SU-DHL-6 (cell line): ENCODE data around the gene SCTR.

Experiments used
- H2AFZ ChIP-seq: fragments of 200-600 bp; sonication (generic); 2 replicates; pipeline ENCODE4 v1.6.1; 2014; ENCODE audit warnings: low read depth, mild to moderate bottlenecking, moderate library complexity, mixed read lengths, antibody characterized with exemption, low read length; ENCODE audit not compliant: severe bottlenecking
- H3F3A ChIP-seq: fragments of 200-600 bp; shearing (Covaris generic); 2 replicates; pipeline ENCODE4 v1.6.0; 2016; ENCODE audit warnings: antibody characterized with exemption, mild to moderate bottlenecking; ENCODE audit not compliant: insufficient read depth
- H3K27ac ChIP-seq: fragments of 200-600 bp; sonication (generic); 2 replicates; pipeline ENCODE4 v1.5.1; 2016; ENCODE audit warnings: low read depth, mild to moderate bottlenecking, low read length, moderate library complexity, mixed read lengths
- H3K27me3 ChIP-seq: fragments of 200-600 bp; sonication (generic), shearing (Covaris generic); 2 replicates; pipeline ENCODE4 v1.6.0; 2014; ENCODE audit warnings: mild to moderate bottlenecking, low read length
- H3K36me3 ChIP-seq: fragments of 200-600 bp; sonication (generic); 2 replicates; pipeline ENCODE4 v1.6.1; 2014; ENCODE audit warnings: mild to moderate bottlenecking, low read length, mixed read lengths
- H3K4me2 ChIP-seq: fragments of 300-600, 200-600 bp; shearing (Covaris generic), sonication (generic); 2 replicates; pipeline ENCODE4 v1.6.0; 2014; ENCODE audit warnings: low read length, low read depth, mild to moderate bottlenecking; ENCODE audit not compliant: poor library complexity, severe bottlenecking
- H3K4me3 ChIP-seq: fragments of 200-600 bp; sonication (generic); 2 replicates; pipeline ENCODE4 v1.5.1; 2014; ENCODE audit warnings: antibody characterized with exemption, low read length, mild to moderate bottlenecking, mixed read lengths; ENCODE audit not compliant: insufficient read depth, poor library complexity, severe bottlenecking
- H3K79me2 ChIP-seq: fragments of 200-600 bp; sonication (generic); 2 replicates; pipeline ENCODE4 v1.6.1; 2014; ENCODE audit warnings: mild to moderate bottlenecking, low read length, moderate library complexity; ENCODE audit not compliant: insufficient read depth
- H3K9ac ChIP-seq: fragments of 200-600 bp; sonication (generic); 2 replicates; pipeline ENCODE4 v1.7.0; 2014; ENCODE audit warnings: mild to moderate bottlenecking, low read length
- H3K9me2 ChIP-seq: fragments of 200-600 bp; sonication (generic); replicated peaks from 2 replicates; pipeline ENCODE4 v1.6.1; 2014; ENCODE audit warnings: low read length; ENCODE audit not compliant: insufficient read depth
- H3K9me3 ChIP-seq: fragments of 200-600 bp; sonication (generic); 2 replicates; pipeline ENCODE4 v1.6.1; 2014; ENCODE audit warnings: low read length, mixed read lengths; ENCODE audit not compliant: insufficient read depth
- H4K20me1 ChIP-seq: fragments of 200-600 bp; sonication (generic); 2 replicates; pipeline ENCODE4 v1.6.1; 2014; ENCODE audit warnings: low read depth, mild to moderate bottlenecking, antibody characterized with exemption, low read length, moderate library complexity, mixed read lengths
- CTCF ChIP-seq: fragments of 200-600 bp; sonication (generic); IDR thresholded peaks from one replicate; pipeline ENCODE4 v1.5.1; 2017; ENCODE audit warnings: antibody characterized with exemption, mild to moderate bottlenecking, low read length, moderate library complexity; ENCODE audit not compliant: insufficient read depth, poor library complexity, severe bottlenecking
- EZH2phosphoT487 ChIP-seq: fragments of 200-600 bp; sonication (generic), shearing (Covaris generic); conservative IDR thresholded peaks from 2 replicates; pipeline ENCODE4 v1.6.1; 2018; ENCODE audit warnings: mild to moderate bottlenecking, antibody characterized with exemption, low read length, moderate library complexity, mixed read lengths

Gene SCTR

GRCh38 chr2:119417908-119418307 is 106.4 kb downstream of the SCTR start:
- Histone ChIP-seq H2AFZ (no peak overlapping the region), H3K79me2 (no peaks in the 10 kb centered on the region), H4K20me1 (no peaks in the 10 kb centered on the region), H3K9me3 (peaks cover 12% of the 10 kb centered on the region; the same call in 1 of the 2 replicates), H3K27ac (no peak overlapping the region), H3F3A (no peaks in the 10 kb centered on the region), H3K4me2 (no peak overlapping the region), H3K36me3 (no peaks in the 10 kb centered on the region), H3K4me3 (no peak overlapping the region), H3K9me2 (no peaks in the 10 kb centered on the region), H3K9ac (no peak overlapping the region), H3K27me3 (no peaks in the 10 kb centered on the region)
- TF ChIP-seq EZH2phosphoT487 (no peak), CTCF (no peak)

- H4K20me1 ChIP-seq = no peaks in the 10 kb centered on the region
- H3K9me3 ChIP-seq = peaks cover 9% of the 10 kb centered on the region; the same call in 1 of the 2 replicates
- TF ChIP-seq EZH2phosphoT487 (no peak), CTCF (no peak)
- no peak overlapping the region for H3K4me3 ChIP-seq
- H3K79me2 ChIP-seq = no peaks in the 10 kb centered on the region
- no peaks in the 10 kb centered on the region for H3K36me3 ChIP-seq
- no peaks in the 10 kb centered on the region for H3K27me3 ChIP-seq
- no peaks in the 10 kb centered on the region for H3F3A ChIP-seq
- no peak overlapping the region for H3K27ac ChIP-seq
- H2AFZ ChIP-seq = no peak overlapping the region
- H3K4me2 ChIP-seq = no peak overlapping the region
- no peak overlapping the region for H3K9ac ChIP-seq
- H3K9me2 ChIP-seq = no peaks in the 10 kb centered on the region
Measured at GRCh38 chr2:119416299-119416923, 107.9 kb downstream of the SCTR start.

- H3K27me3 ChIP-seq = no peaks in the 10 kb centered on the region
- TF ChIP-seq CTCF (no peak), EZH2phosphoT487 (no peak)
- H4K20me1 ChIP-seq = no peaks in the 10 kb centered on the region
- H3K9ac ChIP-seq = no peak overlapping the region
- no peak overlapping the region for H2AFZ ChIP-seq
- no peak overlapping the region for H3K4me2 ChIP-seq
- H3F3A ChIP-seq = no peaks in the 10 kb centered on the region
- H3K79me2 ChIP-seq = no peaks in the 10 kb centered on the region
- H3K27ac ChIP-seq = no peak overlapping the region
- no peaks in the 10 kb centered on the region for H3K36me3 ChIP-seq
- H3K4me3 ChIP-seq = no peak overlapping the region
- H3K9me3 ChIP-seq = peaks cover 2% of the 10 kb centered on the region; the same call in 1 of the 2 replicates
- no peaks in the 10 kb centered on the region for H3K9me2 ChIP-seq
Measured at GRCh38 chr2:119415630-119416029, 108.7 kb downstream of the SCTR start.
